NT2/D1 (cell line): ENCODE results near the gene ACMSD.
"Not testable (repeated sequence)": the region's sequence is repeated elsewhere in the genome, so short reads cannot be mapped to it uniquely, and the experiment has no call there.

Experiments
- DNase-seq: peaks from one replicate; pipeline ENCODE4 v3.0.0-alpha.2; 2011; ENCODE audit warnings: low read depth, low spot score
- H3K27me3 ChIP-seq: 2 replicates; pipeline ENCODE4 v1.6.0; 2011; ENCODE audit warnings: mild to moderate bottlenecking; ENCODE audit not compliant: insufficient read length, insufficient read depth
- H3K36me3 ChIP-seq: 2 replicates; pipeline ENCODE4 v1.6.1; 2011; ENCODE audit warnings: mild to moderate bottlenecking, low read length, mixed read lengths; ENCODE audit not compliant: insufficient read depth, insufficient read length
- H3K4me1 ChIP-seq: 2 replicates; pipeline ENCODE4 v1.5.1; 2011; ENCODE audit not compliant: insufficient read depth, insufficient read length
- H3K4me3 ChIP-seq: 2 replicates; pipeline ENCODE4 v1.5.1; 2011; ENCODE audit warnings: low read depth; ENCODE audit not compliant: insufficient read length
- H3K9ac ChIP-seq: 2 replicates; pipeline ENCODE4 v1.6.0; 2011; ENCODE audit warnings: low read depth; ENCODE audit not compliant: insufficient read length
- H3K9me3 ChIP-seq: 2 replicates; pipeline ENCODE4 v1.5.1; 2011; ENCODE audit warnings: mild to moderate bottlenecking, low read length; ENCODE audit not compliant: insufficient read depth
- SUZ12 ChIP-seq: IDR thresholded peaks from 2 replicates; pipeline ENCODE4 v1.6.1; 2011; ENCODE audit not compliant: insufficient read length, insufficient read depth; ENCODE audit errors: extremely low read depth
- YY1 ChIP-seq: IDR thresholded peaks from 2 replicates; pipeline ENCODE4 v1.6.1; 2011; ENCODE audit not compliant: insufficient read length, insufficient read depth
- ZNF274 ChIP-seq: IDR thresholded peaks from 2 replicates; pipeline ENCODE4 v1.6.1; 2011; ENCODE audit warnings: mild to moderate bottlenecking, low read depth, low read length

The ACMSD gene

DNA sequence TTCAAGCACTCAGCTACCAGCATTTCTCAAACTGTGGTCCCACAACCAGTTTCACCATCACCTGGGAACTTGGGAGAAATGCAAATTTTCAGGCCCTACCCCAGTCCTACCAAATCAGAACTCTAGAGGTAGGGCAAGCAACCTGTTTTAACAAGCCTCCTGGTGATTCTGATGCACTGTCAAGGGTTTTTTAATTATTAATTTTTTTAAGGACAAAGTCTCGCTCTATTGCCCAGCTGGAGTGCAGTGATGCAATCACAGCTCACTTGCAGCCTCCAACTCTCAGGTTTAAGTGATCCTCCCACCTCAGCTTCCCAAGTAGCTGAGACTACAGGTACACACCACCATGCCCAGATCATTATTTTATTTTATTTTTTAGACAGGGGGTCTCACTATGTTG lies 7.8 kb downstream of the ACMSD start:
- no peaks in the 10 kb centered on the region for H3K9me3 ChIP-seq
- TF ChIP-seq SUZ12: no peak
- no peak for TF ChIP-seq ZNF274
- TF ChIP-seq YY1: no peak

DNA sequence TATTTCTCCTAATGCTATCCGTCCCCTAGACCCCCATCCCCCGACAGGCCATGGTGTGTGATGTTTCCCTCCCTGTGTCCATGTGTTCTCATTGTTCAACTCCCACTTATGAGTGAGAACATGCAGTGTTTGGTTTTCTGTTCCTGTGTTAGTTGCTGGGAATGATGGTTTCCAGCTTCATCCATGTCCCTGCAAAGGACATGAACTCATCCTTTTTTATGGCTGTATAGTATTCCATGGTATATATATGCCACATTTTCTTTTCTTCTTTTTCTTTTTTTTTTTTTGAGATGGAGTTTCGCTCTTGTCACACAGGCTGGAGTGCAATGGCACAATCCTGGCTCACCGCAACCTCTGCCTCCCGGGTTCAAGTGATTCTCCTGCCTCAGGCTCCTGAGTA lies 9.2 kb downstream of the ACMSD start:
- not testable (repeated sequence) for H3K9ac ChIP-seq, H3K9me3 ChIP-seq, H3K36me3 ChIP-seq, DNase-seq, H3K27me3 ChIP-seq, H3K4me1 ChIP-seq, H3K4me3 ChIP-seq

More for the DNA sequence above, 7.8 kb downstream of the ACMSD start:
- no peaks in the 10 kb centered on the region for H3K27me3 ChIP-seq
- no peaks in the 10 kb centered on the region for H3K4me1 ChIP-seq
- H3K4me3 ChIP-seq: no peak overlapping the region
- no peak overlapping the region for H3K9ac ChIP-seq
- H3K36me3 ChIP-seq: no peaks in the 10 kb centered on the region
- DNase-seq: no peak

DNA sequence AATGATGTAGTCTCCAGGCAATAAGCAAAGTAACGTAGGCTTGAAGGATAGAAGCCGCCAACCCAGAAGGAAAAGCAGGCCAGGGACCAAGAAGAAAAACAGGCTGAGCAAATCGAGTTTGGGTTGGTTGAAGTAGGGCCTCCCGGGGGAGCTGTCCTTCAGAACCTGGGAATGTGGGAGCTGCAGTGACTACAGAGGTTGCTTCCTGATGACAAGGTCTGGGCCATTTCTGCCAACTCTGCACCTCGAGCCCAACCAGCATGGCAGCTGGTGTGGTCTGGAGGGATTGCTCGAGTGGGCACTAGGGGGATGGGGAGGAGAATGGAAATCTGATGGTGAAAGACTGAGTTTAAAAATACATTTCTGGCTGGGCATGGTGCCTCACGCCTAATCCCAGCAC lies 14.1 kb downstream of the ACMSD start:
- TF ChIP-seq ZNF274 (no peak), YY1 (no peak), SUZ12 (no peak)
- H3K27me3 ChIP-seq: no peaks in the 10 kb centered on the region
- no peak overlapping the region for H3K9ac ChIP-seq
- no peaks in the 10 kb centered on the region for H3K9me3 ChIP-seq
- H3K4me3 ChIP-seq: no peak overlapping the region
- peak; percentile 5 for DNase-seq
- H3K36me3 ChIP-seq: no peaks in the 10 kb centered on the region
- no peaks in the 10 kb centered on the region for H3K4me1 ChIP-seq

DNA sequence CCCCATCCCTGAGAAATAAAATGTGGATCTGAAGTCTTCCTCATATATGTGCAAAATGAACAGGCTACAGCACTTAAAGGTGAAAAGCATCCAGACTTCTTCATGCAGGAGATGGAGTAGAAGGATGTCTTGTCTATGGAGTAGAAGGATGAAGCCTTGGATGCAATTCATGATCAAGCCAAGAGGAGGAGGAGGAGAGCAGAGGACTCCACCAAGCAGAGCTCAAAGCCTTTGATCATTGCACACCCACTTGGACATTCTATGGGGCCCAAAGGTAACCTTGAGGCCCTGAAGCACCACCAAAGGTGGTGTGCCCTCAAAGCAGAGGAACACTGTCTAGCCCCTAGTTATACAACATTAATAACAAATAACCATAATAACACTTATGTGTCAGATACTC lies 17.3 kb downstream of the ACMSD start:
- Histone ChIP-seq H3K9me3 (no peaks in the 10 kb centered on the region), H3K36me3 (no peaks in the 10 kb centered on the region), H3K4me1 (no peaks in the 10 kb centered on the region), H3K9ac (no peak overlapping the region), H3K4me3 (no peak overlapping the region), H3K27me3 (no peaks in the 10 kb centered on the region)
- DNase-seq: no peak
- no peak for TF ChIP-seq YY1
- TF ChIP-seq ZNF274: no peak
- TF ChIP-seq SUZ12: no peak

DNA sequence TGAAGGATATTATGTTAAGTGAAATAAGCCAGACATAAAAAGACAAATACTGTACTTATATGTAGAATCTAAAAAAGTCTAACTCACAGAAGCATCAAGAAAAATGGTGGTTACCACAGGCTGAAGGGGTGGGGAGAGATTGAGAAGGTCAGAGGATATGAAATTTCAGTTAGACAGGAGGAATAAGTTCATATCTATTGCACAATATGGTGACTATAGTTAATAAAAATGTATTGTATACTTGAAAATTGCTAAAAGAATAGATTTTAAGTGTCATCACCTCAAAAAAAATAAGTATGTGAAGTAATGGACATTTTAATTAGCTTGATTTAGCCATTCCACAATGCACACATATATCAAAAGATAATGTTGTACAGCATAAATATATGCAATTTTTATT lies 19.8 kb downstream of the ACMSD start:
- Histone ChIP-seq H3K36me3 (no peaks in the 10 kb centered on the region), H3K9me3 (peaks cover 7% of the 10 kb centered on the region; the same call in 1 of the 2 replicates), H3K4me3 (no peak overlapping the region), H3K9ac (no peak overlapping the region), H3K27me3 (no peaks in the 10 kb centered on the region), H3K4me1 (no peaks in the 10 kb centered on the region)
- DNase-seq: no peak
- TF ChIP-seq YY1: no peak

DNA sequence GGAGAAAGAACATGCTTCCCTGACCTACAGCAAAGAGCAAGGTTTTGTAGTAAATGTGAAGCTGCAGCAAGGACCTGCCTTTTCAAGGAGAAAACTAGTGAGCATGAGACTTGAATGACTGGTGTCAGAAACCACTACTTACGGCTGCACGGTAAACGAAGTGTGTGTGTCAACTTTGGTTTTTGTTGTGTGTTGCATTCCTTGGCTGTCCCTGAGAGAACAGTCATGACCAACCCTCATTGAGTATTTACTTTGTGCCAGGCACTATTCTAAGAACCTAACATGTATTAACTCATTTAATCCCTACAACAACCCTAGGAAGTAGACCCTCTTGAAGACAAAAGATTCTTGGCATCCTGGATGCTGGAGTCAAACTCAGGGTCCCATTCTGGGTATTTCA lies 22.8 kb downstream of the ACMSD start:
- no peak for TF ChIP-seq ZNF274
- TF ChIP-seq SUZ12: no peak
- no peak for TF ChIP-seq YY1
- H3K4me1 ChIP-seq: no peaks in the 10 kb centered on the region

DNA sequence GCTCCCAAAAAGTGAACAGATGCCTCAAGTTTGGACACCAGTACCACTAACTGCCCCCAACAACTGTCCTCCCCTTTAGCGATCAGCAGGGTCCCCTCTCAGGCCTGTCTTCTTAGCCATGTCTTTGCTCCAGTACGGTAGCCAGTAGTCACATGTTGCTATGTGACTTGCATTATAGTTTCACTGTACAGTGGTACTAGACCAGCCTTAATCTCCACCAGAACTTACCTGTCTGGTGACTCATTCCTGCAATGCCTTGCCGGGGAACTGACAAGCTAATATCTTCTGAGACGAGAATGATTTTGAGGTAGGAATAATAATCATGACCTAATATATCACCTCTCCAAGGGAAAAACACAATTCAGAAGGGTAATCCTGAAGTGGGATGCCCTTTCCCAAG lies 23.7 kb downstream of the ACMSD start:
- no peak for TF ChIP-seq ZNF274
- TF ChIP-seq SUZ12: no peak
- no peak for TF ChIP-seq YY1
- Histone ChIP-seq H3K9ac (no peak overlapping the region), H3K9me3 (peaks cover 7% of the 10 kb centered on the region; the same call in 1 of the 2 replicates), H3K4me1 (no peaks in the 10 kb centered on the region), H3K4me3 (no peak overlapping the region), H3K27me3 (no peaks in the 10 kb centered on the region), H3K36me3 (no peaks in the 10 kb centered on the region)
- DNase-seq: no peak

More for the DNA sequence above, 22.8 kb downstream of the ACMSD start:
- H3K9ac ChIP-seq: no peak overlapping the region
- H3K36me3 ChIP-seq: no peaks in the 10 kb centered on the region
- peaks cover 7% of the 10 kb centered on the region; the same call in 1 of the 2 replicates for H3K9me3 ChIP-seq
- no peaks in the 10 kb centered on the region for H3K27me3 ChIP-seq
- no peak overlapping the region for H3K4me3 ChIP-seq
- no peak for DNase-seq

DNA sequence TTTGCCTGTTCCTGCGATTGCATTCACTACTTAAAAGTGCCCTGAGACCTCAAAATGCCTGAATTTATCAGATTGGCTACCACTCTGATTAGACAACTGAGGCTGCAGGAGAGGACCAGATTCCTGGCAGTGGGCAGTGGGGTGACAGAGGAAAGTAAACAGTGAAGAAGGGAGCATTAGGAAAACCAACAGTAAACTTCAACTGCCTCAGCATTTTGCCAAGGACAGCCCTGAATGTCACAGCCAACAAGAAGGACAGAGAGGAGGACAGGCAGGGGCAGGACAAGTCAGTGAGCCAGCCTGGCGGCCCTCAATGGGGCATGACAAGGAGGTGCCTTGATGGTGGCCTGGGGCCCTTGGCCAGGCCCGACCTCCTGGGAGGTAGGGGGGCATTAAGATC lies 24.3 kb downstream of the ACMSD start:
- TF ChIP-seq SUZ12 (no peak), ZNF274 (no peak), YY1 (no peak)
- H3K9me3 ChIP-seq: peaks cover 7% of the 10 kb centered on the region; the same call in 1 of the 2 replicates
- DNase-seq: no peak
- no peaks in the 10 kb centered on the region for H3K4me1 ChIP-seq
- H3K4me3 ChIP-seq: no peak overlapping the region
- H3K36me3 ChIP-seq: no peaks in the 10 kb centered on the region
- no peak overlapping the region for H3K9ac ChIP-seq
- no peaks in the 10 kb centered on the region for H3K27me3 ChIP-seq
